Measurements from ENCODE around the gene FDCSP. TPM values are rescaled to one million over a fixed set of nuclear protein-coding genes. Genes with fewer than 3 reads are reported as not detected.

FDCSP gene
- total and polyA plus RNA-seq, 9 of the 15 experiments (the other 6 are each of a cell fraction or from before 2014, with no cell fraction given) = not detected

DNA sequence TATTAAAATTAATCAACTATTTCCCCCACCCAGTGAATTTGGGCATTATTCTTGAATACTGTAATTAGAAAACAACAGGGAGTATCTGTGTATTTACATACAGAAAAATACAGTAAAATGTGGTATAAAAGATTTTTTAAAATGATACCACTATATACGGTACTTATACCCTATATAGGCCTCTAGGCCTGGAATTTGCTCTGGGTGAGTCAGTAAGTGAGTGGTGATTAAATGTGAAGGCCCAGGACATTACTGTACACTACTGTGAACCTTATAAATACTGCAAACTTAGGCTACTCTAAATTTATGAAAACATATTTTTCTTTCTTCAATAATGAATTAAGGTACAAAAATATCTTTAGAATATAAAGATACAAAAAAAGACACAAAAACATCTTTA lies 10.2 kb downstream of the FDCSP start:
- Histone ChIP-seq H4K20me1 (replicated peaks; ENCODE audit: control insufficient read depth, insufficient read depth, low read length) (no peaks in the 10 kb centered on the region), H3K9ac (ENCODE audit: insufficient read depth in 1 of 2, low read depth in 2 of 2, low read length in 2 of 2) (no peak overlapping the region), H3K27me3 (ENCODE audit: control insufficient read depth in 2 of 2, insufficient read depth in 2 of 2, low read length in 2 of 2) (no peaks in the 10 kb centered on the region), H3K4me2 (ENCODE audit: insufficient read depth, low read length) (no peak overlapping the region), H3K36me3 (ENCODE audit: control insufficient read depth, insufficient read depth, low read length) (no peaks in the 10 kb centered on the region), H3K4me3 (no peak overlapping the region), H2AFZ (ENCODE audit: low read depth, low read length) (no peak overlapping the region), H3K9me3 (replicated peaks; ENCODE audit: control insufficient read depth, insufficient read depth, low read depth, low read length) (0 out of 2 replicates have a peak, but pooled peaks cover 3% of the 10 kb centered on the region), H3K79me2 (ENCODE audit: control insufficient read depth, insufficient read depth, low read length) (no peaks in the 10 kb centered on the region), H3K27ac (ENCODE audit: extremely low read depth, low read depth, low read length) (no peak overlapping the region), H3K9me1 (ENCODE audit: control insufficient read depth, insufficient read depth, low read length) (no peaks in the 10 kb centered on the region), H3K4me1 (replicated peaks in 1 of 2; ENCODE audit: control insufficient read depth in 2 of 2, insufficient read depth in 2 of 2, low read length in 2 of 2) (no peaks in the 10 kb centered on the region)
- BruUV-seq (replicated peaks) = no TSS peak
- WGBS (ENCODE audit: insufficient coverage, low coverage, missing lambda C conversion rate) = 0% methylated on average over 1 of the region's 1 CpG
- DNase-seq (ENCODE audit: extremely low read depth in 1 of 4, low spot score in 3 of 4) (no peak), ATAC-seq (no peak), FAIRE-seq (no peak)
- in situ Hi-C loops (cut with MboI) (no loop called here), intact Hi-C loops (cut with micrococcal nuclease) (no loop called here)
- TF ChIP-seq CBFA2T2 (conservative IDR thresholded peaks at IDR 0.05) = no peak
- ChIA-PET CTCF (ENCODE audit: low intra/inter-chr PET ratio) (no interaction called here), POLR2A (no interaction called here)

- no peak overlapping the region for H3K4me3 ChIP-seq
- H3K4me2 ChIP-seq (ENCODE audit: insufficient read depth, low read length) = no peak overlapping the region
- H3K4me1 ChIP-seq (replicated peaks in 1 of 2; ENCODE audit: control insufficient read depth in 2 of 2, insufficient read depth in 2 of 2, low read length in 2 of 2) = no peaks in the 10 kb centered on the region
- FAIRE-seq (no peak), DNase-seq (ENCODE audit: extremely low read depth in 1 of 4, low spot score in 3 of 4) (no peak), ATAC-seq (no peak)
- 0% methylated on average over 3 of the region's 3 CpGs for WGBS (ENCODE audit: insufficient coverage, low coverage, missing lambda C conversion rate)
- H2AFZ ChIP-seq (ENCODE audit: low read depth, low read length) = no peak overlapping the region
- ChIA-PET POLR2A (no interaction called here), CTCF (ENCODE audit: low intra/inter-chr PET ratio) (no interaction called here)
- no TSS peak for BruUV-seq (replicated peaks)
- no peaks in the 10 kb centered on the region for H4K20me1 ChIP-seq (replicated peaks; ENCODE audit: control insufficient read depth, insufficient read depth, low read length)
- H3K79me2 ChIP-seq (ENCODE audit: control insufficient read depth, insufficient read depth, low read length) = no peaks in the 10 kb centered on the region
- no peak overlapping the region for H3K9ac ChIP-seq (ENCODE audit: insufficient read depth in 1 of 2, low read depth in 2 of 2, low read length in 2 of 2)
- no peaks in the 10 kb centered on the region for H3K9me1 ChIP-seq (ENCODE audit: control insufficient read depth, insufficient read depth, low read length)
- in situ Hi-C loops (cut with MboI) = no loop called here
- no peaks in the 10 kb centered on the region for H3K27me3 ChIP-seq (ENCODE audit: control insufficient read depth in 2 of 2, insufficient read depth in 2 of 2, low read length in 2 of 2)
- intact Hi-C loops (cut with micrococcal nuclease) = no loop called here
- no peak overlapping the region for H3K27ac ChIP-seq (ENCODE audit: extremely low read depth, low read depth, low read length)
- no peaks in the 10 kb centered on the region for H3K9me3 ChIP-seq (replicated peaks; ENCODE audit: control insufficient read depth, insufficient read depth, low read depth, low read length)
- TF ChIP-seq SRSF1 (IDR thresholded peaks at IDR 0.05; ENCODE audit: low read depth, low read length) (no peak), IFI16 (CRISPR knock-in tag; IDR thresholded peaks at IDR 0.05) (no peak), ZNF12 (CRISPR knock-in tag; IDR thresholded peaks at IDR 0.05) (no peak), TEAD4 (IDR thresholded peaks at IDR 0.05; ENCODE audit: low read length) (no peak), TEAD4 (CRISPR knock-in tag; IDR thresholded peaks at IDR 0.05; ENCODE audit: borderline replicate concordance) (no peak), CHCHD3 (CRISPR knock-in tag; IDR thresholded peaks at IDR 0.05) (no peak), MCM3 (IDR thresholded peaks at IDR 0.05) (no peak)
- H3K36me3 ChIP-seq (ENCODE audit: control insufficient read depth, insufficient read depth, low read length) = no peaks in the 10 kb centered on the region
These were observed 13.4 kb downstream of the FDCSP start for GRCh38 chr4:70239131-70239883.

All from K562 (cell line).